T-cell (primary cell): ENCODE measurements around the gene EDN3. TPM values are rescaled to one million over a fixed set of nuclear protein-coding genes. Genes with fewer than 3 reads are reported as not detected.

Experiments
- ATAC-seq, 4 experiments: fragments of 200-7000 bp in 3 of 4; fragments of 150-1000 bp in 1 of 4; cut with Tn5 transposase; replicated peaks in 1 of 4; 1 replicate in 3 of 4; 2 replicates in 1 of 4; pipeline ENCODE4 v1.10.0; 2021; ENCODE audit warnings: moderate library complexity in 3 of 4, mild to moderate bottlenecking in 2 of 4, moderate number of reproducible peaks in 1 of 4
- CTCF ChIA-PET, 2 donors: fragments of 300-600 bp; sonication (Branson Sonifier 250); formaldehyde crosslinking; loops; one replicate each; lab custom pipeline; 2022; ENCODE audit warnings: antibody characterized with exemption in 2 of 2; lab: Charles Lee
- POLR2A ChIA-PET, 2 donors: fragments of 300-600 bp; sonication (Branson Sonifier 250); formaldehyde crosslinking; loops; one replicate each; lab custom pipeline; 2022; ENCODE audit warnings: antibody characterized with exemption in 2 of 2; lab: Charles Lee
- DNase-seq, 35 experiments: peaks; one replicate each; pipeline versions ENCODE4 v3.0.0 to v3.0.0-alpha.2; 2013 to 2023
- H3K27ac ChIP-seq: one replicate; pipeline ENCODE4 v1.5.1; 2013; ENCODE audit warnings: low read length
- H3K27me3 ChIP-seq, 2 experiments: replicated peaks in 1 of 2; 1 replicate in 1 of 2; 2 replicates in 1 of 2; pipeline versions ENCODE4 v1.6.1 to v1.7.0; 2013; ENCODE audit warnings: low read length in 1 of 2, mixed read lengths in 1 of 2; ENCODE audit not compliant: control insufficient read depth in 2 of 2, insufficient read depth in 2 of 2; ENCODE audit errors: extremely low read depth in 1 of 2
- H3K36me3 ChIP-seq, 2 donors: 1 replicate in 1 of 2; 2 replicates in 1 of 2; pipeline versions ENCODE4 v1.6.1 to v1.7.0; 2013; ENCODE audit warnings: low read length in 1 of 2; ENCODE audit not compliant: control insufficient read depth in 2 of 2, insufficient read depth in 1 of 2; ENCODE audit errors: extremely low read depth in 1 of 2
- H3K4me1 ChIP-seq, 2 experiments: 1 replicate in 1 of 2; 2 replicates in 1 of 2; pipeline versions ENCODE4 v1.6.1 to v1.7.0; 2013; ENCODE audit warnings: low read length in 2 of 2, mixed read lengths in 1 of 2; ENCODE audit not compliant: insufficient read depth in 2 of 2, control insufficient read depth in 1 of 2; ENCODE audit errors: extremely low read depth in 1 of 2
- H3K4me3 ChIP-seq, 2 donors: 1 replicate in 1 of 2; 2 replicates in 1 of 2; pipeline versions ENCODE4 v1.5.1 to v1.7.0; 2013; ENCODE audit warnings: mild to moderate bottlenecking in 2 of 2, low read length in 1 of 2, moderate library complexity in 1 of 2; ENCODE audit not compliant: control insufficient read depth in 1 of 2; ENCODE audit errors: extremely low read depth in 1 of 2
- H3K9me3 ChIP-seq: 2 replicates; pipeline ENCODE4 v1.7.0; 2013
- H3K27ac Mint-ChIP-seq, 2 donors: one replicate each; pipeline ENCODE4 v1.8.0; 2020 to 2021; ENCODE audit warnings: mild to moderate bottlenecking in 2 of 2, mixed read lengths in 2 of 2
- H3K27me3 Mint-ChIP-seq, 2 donors: one replicate each; pipeline ENCODE4 v1.8.0; 2021 to 2022; ENCODE audit warnings: mixed read lengths in 2 of 2
- H3K36me3 Mint-ChIP-seq: one replicate; pipeline ENCODE4 v1.8.0; 2021; ENCODE audit warnings: mixed read lengths
- H3K4me1 Mint-ChIP-seq, 3 donors: one replicate each; pipeline ENCODE4 v1.8.0; 2020 to 2022; ENCODE audit warnings: mixed read lengths in 3 of 3, mild to moderate bottlenecking in 1 of 3
- H3K4me3 Mint-ChIP-seq, 3 donors: one replicate each; pipeline ENCODE4 v1.8.0; 2020 to 2022; ENCODE audit warnings: mild to moderate bottlenecking in 3 of 3, mixed read lengths in 3 of 3, moderate library complexity in 3 of 3
- H3K9me3 Mint-ChIP-seq, 3 donors: one replicate each; pipeline ENCODE4 v1.8.0; 2020 to 2022; ENCODE audit warnings: mixed read lengths in 3 of 3
- WGBS: methylation state at CpG from one replicate; pipeline ENCODE4 v1.1.5; 2013; ENCODE audit warnings: missing lambda C conversion rate; ENCODE audit not compliant: insufficient coverage; 5-methylcytosine and 5-hydroxymethylcytosine counted together
- total RNA-seq, 35 experiments: library from RNA in 6 of 35; stranded (reverse) in 6 of 35; fragments of 120-200 nt in 1 of 35; gene quantifications; one replicate each; pipeline versions ENCODE4 v1.2.1 to v1.2.4 and lab custom pipeline; 2013 to 2026

EDN3 gene
- total RNA-seq, 5 donors from 2014 or later (not counting 1 experiment from before 2014, with no cell fraction given), result 0.32 to 2.3 (median 1.3) TPM; not detected in 2

GRCh38 chr20:59265298-59265697, 35.1 kb upstream of the EDN3 start:
- ChIA-PET POLR2A (no interaction called here), CTCF (interaction anchor here in 1 of 2 donors (0.8 kb wide), 1 partner anchor 188 kb away, joined by 3 read pairs; no protein-coding TSS in a partner anchor)
- Mint-ChIP-seq H3K9me3 (no peaks in the 10 kb centered on the region), H3K4me3 (no peak overlapping the region), H3K27ac (no peak overlapping the region), H3K27me3 (peaks cover 11 to 23% of the 10 kb centered on the region in 2 donors), H3K4me1 (peaks cover 11 to 21% (median 14%) of the 10 kb centered on the region in 3 donors), H3K36me3 (no peaks in the 10 kb centered on the region)
- no peak for DNase-seq
- no peak for ATAC-seq
- H3K27ac ChIP-seq, result no peak overlapping the region
- H3K36me3 ChIP-seq, result no peaks in the 10 kb centered on the region
- no peak overlapping the region for H3K4me3 ChIP-seq
- H3K4me1 ChIP-seq, result no peaks in the 10 kb centered on the region
- H3K9me3 ChIP-seq, result no peaks in the 10 kb centered on the region
- peaks cover 0 to 6% of the 10 kb centered on the region in 2 experiments for H3K27me3 ChIP-seq

- no peaks in the 10 kb centered on the region for H3K36me3 Mint-ChIP-seq
- H3K4me1 Mint-ChIP-seq, result peaks cover 15 to 23% (median 21%) of the 10 kb centered on the region in 3 donors
- no peak overlapping the region for H3K4me3 ChIP-seq
- WGBS, result no CpG with 5 or more reads among the region's 3 CpGs
- no peak for ATAC-seq
- H3K4me3 Mint-ChIP-seq, result no peak overlapping the region
- peaks cover 2% of the 10 kb centered on the region in 2 experiments for H3K4me1 ChIP-seq
- ChIA-PET CTCF (no interaction called here), POLR2A (no interaction called here)
- no peaks in the 10 kb centered on the region for H3K9me3 Mint-ChIP-seq
- no peak overlapping the region for H3K27ac Mint-ChIP-seq
- H3K36me3 ChIP-seq, result no peaks in the 10 kb centered on the region
- H3K27ac ChIP-seq, result no peak overlapping the region
- peaks cover 14 to 23% of the 10 kb centered on the region in 2 donors for H3K27me3 Mint-ChIP-seq
- H3K27me3 ChIP-seq, result peaks cover 0 to 9% of the 10 kb centered on the region in 2 experiments
- no peaks in the 10 kb centered on the region for H3K9me3 ChIP-seq
- no peak for DNase-seq
These were observed 31.5 kb upstream of the EDN3 start for GRCh38 chr20:59268870-59269269.

GRCh38 chr20:59269411-59270025, 30.9 kb upstream of the EDN3 start:
- H3K4me1 ChIP-seq, result peaks cover 7% of the 10 kb centered on the region in 2 experiments
- no peaks in the 10 kb centered on the region for H3K36me3 Mint-ChIP-seq
- H3K9me3 Mint-ChIP-seq, result no peaks in the 10 kb centered on the region
- H3K27me3 Mint-ChIP-seq, result peaks cover 10 to 26% of the 10 kb centered on the region in 2 donors
- no peak overlapping the region for H3K4me3 Mint-ChIP-seq
- no peak overlapping the region for H3K4me3 ChIP-seq
- no peak for DNase-seq
- ATAC-seq, result peak in 1 of 4 experiments; percentile 33
- H3K36me3 ChIP-seq, result no peaks in the 10 kb centered on the region
- H3K9me3 ChIP-seq, result no peaks in the 10 kb centered on the region
- H3K27ac Mint-ChIP-seq, result no peak overlapping the region
- no peak overlapping the region for H3K27ac ChIP-seq
- peaks cover 0 to 9% of the 10 kb centered on the region in 2 experiments for H3K27me3 ChIP-seq
- ChIA-PET POLR2A (no interaction called here), CTCF (no interaction called here)
- H3K4me1 Mint-ChIP-seq, result peaks cover 22 to 29% (median 28%) of the 10 kb centered on the region in 3 donors
- no CpG with 5 or more reads among the region's 4 CpGs for WGBS

GRCh38 chr20:59270380-59270779, 30.0 kb upstream of the EDN3 start:
- DNase-seq, result no peak
- no peak overlapping the region for H3K27ac ChIP-seq
- H3K36me3 ChIP-seq, result no peaks in the 10 kb centered on the region
- H3K27ac Mint-ChIP-seq, result no peak overlapping the region
- POLR2A ChIA-PET, result no interaction called here
- peaks cover 0 to 10% of the 10 kb centered on the region in 2 experiments for H3K27me3 ChIP-seq
- no peaks in the 10 kb centered on the region for H3K9me3 Mint-ChIP-seq
- ATAC-seq, result no peak
- no peak overlapping the region for H3K4me3 Mint-ChIP-seq
- peaks cover 23 to 32% (median 31%) of the 10 kb centered on the region in 3 donors for H3K4me1 Mint-ChIP-seq
- no peak overlapping the region for H3K4me3 ChIP-seq
- CTCF ChIA-PET, result interaction anchor here in 1 of 2 donors (0.6 kb wide), 2 partner anchors 48 to 228 kb away, joined by 3 to 6 read pairs; no protein-coding TSS in a partner anchor
- H3K27me3 Mint-ChIP-seq, result peaks cover 10 to 24% of the 10 kb centered on the region in 2 donors
- H3K4me1 ChIP-seq, result peaks cover 7% of the 10 kb centered on the region in 2 experiments
- WGBS, result no CpG with 5 or more reads among the region's 3 CpGs
- no peaks in the 10 kb centered on the region for H3K9me3 ChIP-seq
- H3K36me3 Mint-ChIP-seq, result no peaks in the 10 kb centered on the region

GRCh38 chr20:59273739-59274357, 26.6 kb upstream of the EDN3 start:
- H3K27ac Mint-ChIP-seq, result peak overlapping the region in 1 of 2 donors; percentile 6
- DNase-seq (no peak), ATAC-seq (peak in 2 of 4 experiments; percentile 48 to 54)
- Histone ChIP-seq H3K36me3 (no peaks in the 10 kb centered on the region), H3K9me3 (no peaks in the 10 kb centered on the region), H3K27ac (no peak overlapping the region), H3K4me1 (peaks cover 7% of the 10 kb centered on the region in 2 experiments), H3K4me3 (no peak overlapping the region), H3K27me3 (peaks cover 0 to 8% of the 10 kb centered on the region in 2 experiments)
- H3K9me3 Mint-ChIP-seq, result no peaks in the 10 kb centered on the region
- no peak overlapping the region for H3K4me3 Mint-ChIP-seq
- ChIA-PET CTCF (no interaction called here), POLR2A (no interaction called here)
- peaks cover 8 to 13% of the 10 kb centered on the region in 2 donors for H3K27me3 Mint-ChIP-seq
- no peaks in the 10 kb centered on the region for H3K36me3 Mint-ChIP-seq
- 93% methylated on average over 6 of the region's 11 CpGs for WGBS
- H3K4me1 Mint-ChIP-seq, result peaks cover 23 to 33% (median 29%) of the 10 kb centered on the region in 3 donors

GRCh38 chr20:59276938-59277337, 23.5 kb upstream of the EDN3 start:
- H3K4me3 ChIP-seq, result no peak overlapping the region
- H3K36me3 Mint-ChIP-seq, result no peaks in the 10 kb centered on the region
- no peak overlapping the region for H3K27ac Mint-ChIP-seq
- peaks cover 3 to 7% of the 10 kb centered on the region in 2 donors for H3K27me3 Mint-ChIP-seq
- DNase-seq, result no peak
- H3K4me3 Mint-ChIP-seq, result no peak overlapping the region
- H3K27ac ChIP-seq, result no peak overlapping the region
- peaks cover 0 to 4% of the 10 kb centered on the region in 2 experiments for H3K27me3 ChIP-seq
- no peaks in the 10 kb centered on the region for H3K9me3 ChIP-seq
- no peaks in the 10 kb centered on the region for H3K36me3 ChIP-seq
- ChIA-PET POLR2A (interaction anchor here in 1 of 2 donors (0.7 kb wide), 1 partner anchor 1898 kb away, joined by 3 read pairs; no protein-coding TSS in a partner anchor), CTCF (no interaction called here)
- H3K4me1 Mint-ChIP-seq, result peaks cover 13 to 20% (median 20%) of the 10 kb centered on the region in 3 donors
- H3K9me3 Mint-ChIP-seq, result no peaks in the 10 kb centered on the region
- ATAC-seq, result no peak
- H3K4me1 ChIP-seq, result peaks cover 7% of the 10 kb centered on the region in 2 experiments
- 63% methylated on average over 2 of the region's 5 CpGs for WGBS
